GM18508 (cell line): Measurements from ENCODE around the gene FOXO6.

ENCODE experiments used
- ATAC-seq: cut with Tn5 transposase; IDR thresholded peaks from one replicate; pipeline ENCODE4 v1.9.1; 2021; ENCODE audit warnings: moderate number of reproducible peaks; ENCODE audit not compliant: insufficient read depth, unreplicated experiment

Gene FOXO6

DNA sequence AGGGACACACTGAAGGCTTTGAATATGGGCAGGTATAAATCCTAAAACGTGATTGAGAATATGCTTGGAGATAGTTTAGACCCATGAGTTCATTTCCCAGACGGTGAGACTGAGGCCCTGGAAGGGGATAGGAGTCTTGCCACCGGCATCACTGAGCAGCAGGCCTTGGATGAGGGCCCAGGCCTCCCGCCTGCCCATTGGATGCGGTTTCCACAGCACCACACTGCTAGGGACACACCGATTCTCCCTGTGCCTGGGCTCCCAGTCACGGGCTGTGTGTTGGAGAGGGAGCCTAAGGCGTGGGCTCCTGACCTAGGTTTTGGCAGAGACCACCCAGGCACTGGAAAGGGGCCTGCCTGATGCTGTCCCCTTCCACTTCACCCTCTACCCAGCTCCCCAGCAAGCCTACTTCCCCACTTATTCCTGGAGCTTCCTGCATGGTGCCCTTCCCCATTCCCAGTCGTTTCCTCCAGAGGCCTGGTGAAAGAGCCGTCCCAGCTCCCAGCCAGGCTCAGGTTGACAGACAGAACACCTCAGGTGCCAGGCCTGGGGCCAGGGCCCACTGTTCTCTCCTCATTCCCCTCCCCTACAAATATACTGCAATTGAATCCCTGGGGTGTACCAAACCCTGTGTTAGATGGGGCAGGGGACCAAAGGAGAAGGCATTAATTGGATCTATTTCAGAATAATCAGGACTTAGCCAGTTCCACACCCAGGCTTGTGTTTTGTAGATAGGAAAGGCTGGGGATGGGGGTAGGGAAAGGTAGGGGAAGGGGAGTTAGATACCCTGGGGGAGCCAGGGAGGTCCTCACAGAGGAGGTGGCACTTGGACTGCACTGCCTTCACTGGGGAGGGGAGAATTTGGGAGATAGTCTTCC, 3.4 kb downstream of the FOXO6 start:
- ATAC-seq: no peak

GRCh38 chr1:41365320-41365633, 4.0 kb downstream of the FOXO6 start:
- no peak for ATAC-seq

GRCh38 chr1:41365772-41366454, 4.7 kb downstream of the FOXO6 start:
- no peak for ATAC-seq

DNA sequence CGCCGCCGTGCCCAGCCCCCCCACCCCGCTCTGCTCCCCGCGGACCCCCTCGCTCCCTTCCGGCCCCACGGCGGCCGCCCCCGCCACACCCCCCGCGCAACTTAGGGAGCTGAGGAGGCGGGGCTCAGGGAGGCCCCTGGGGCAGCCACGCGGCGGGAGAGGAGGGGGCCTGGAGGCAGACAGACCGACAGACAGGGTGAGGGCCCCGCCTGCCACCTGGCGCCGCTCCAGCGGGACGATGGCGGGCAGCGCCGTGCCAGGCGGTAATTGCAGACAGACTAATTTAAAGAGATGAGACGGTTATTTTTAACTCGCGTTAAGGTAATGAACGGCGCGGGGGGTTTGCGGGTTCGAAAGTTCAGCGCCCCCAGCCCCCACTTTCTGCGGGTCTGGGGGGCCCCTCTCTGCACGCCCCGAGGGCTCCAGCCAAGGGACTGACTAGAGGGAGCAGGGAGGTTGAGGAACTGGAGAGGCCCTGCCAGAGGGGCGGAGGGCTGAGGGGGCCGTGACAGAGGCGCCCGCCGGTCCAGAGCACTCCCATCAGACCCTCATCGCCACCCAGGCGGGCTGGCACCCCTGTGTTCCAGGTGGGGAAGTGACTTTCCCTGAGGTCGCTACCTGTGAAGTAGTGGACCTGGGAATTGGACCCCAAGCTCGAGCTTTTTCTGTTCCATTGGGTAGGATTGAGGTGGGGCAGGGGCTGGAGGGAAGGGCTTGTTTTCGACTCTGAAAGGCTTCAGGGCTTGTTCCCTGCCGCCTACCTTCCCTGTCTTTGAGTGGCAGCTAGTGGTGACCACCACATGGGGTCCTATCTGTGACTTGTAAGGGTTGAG, 5.4 kb downstream of the FOXO6 start:
- no peak for ATAC-seq

DNA sequence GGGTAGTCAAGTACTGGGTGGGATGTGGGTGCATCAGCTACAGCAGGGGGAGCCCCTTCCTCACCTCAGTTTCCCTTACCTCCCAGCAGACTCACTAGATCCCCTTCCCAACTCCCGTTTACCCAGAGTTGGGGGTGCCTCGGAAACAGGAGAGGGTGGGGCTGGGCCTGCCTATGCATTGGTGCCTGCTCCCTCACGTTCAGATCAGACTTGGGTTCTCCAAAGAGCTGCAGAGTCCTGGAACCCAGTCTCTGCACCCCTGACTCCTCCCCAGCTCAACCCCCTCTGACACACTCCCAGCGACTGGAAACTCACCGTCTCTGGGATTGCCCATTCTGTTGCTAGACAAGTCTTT, 6.0 kb downstream of the FOXO6 start:
- ATAC-seq: no peak

GRCh38 chr1:41368366-41368765, 7.1 kb downstream of the FOXO6 start:
- ATAC-seq: no peak

DNA sequence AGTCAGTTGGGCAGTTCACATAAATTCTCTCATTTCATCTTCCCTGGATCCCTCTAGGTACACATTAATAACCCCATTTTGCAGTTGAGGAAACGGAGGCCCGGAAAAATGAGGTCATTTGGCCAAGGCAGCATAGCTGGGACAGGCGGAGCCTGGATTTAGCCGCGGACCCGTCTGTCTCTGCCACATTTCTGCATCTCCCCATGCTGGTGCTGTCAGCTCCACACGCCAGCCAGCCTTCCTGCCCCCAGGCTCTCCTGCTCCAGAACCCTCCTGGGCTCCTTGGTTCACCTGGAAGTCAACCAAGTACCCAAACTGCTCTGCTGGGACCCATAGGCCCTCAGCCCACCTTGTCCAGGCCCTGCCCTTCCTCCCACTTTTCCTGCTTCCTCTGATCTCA, 7.6 kb downstream of the FOXO6 start:
- ATAC-seq: no peak

- ATAC-seq: no peak
These were observed 8.3 kb downstream of the FOXO6 start for GRCh38 chr1:41369531-41369930.

DNA sequence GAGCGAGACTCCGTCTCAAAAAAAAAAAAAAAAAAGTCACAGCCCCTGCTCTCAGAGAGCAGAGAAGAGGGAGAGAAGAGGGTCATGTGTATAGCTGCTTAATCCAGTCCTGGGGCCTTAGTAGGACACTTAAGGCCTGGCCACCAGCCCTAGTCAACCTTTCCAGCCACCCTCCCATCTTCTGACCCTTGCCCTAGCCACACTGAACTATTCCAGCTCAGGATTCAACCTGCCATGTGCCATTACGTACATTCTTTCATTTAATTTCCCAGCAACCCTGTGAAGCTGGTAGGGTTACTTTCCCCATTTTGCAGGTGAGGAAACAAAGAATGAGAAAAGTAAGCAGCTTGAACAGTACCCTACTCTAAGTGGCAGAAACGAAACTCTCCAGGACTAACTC, 9.0 kb downstream of the FOXO6 start:
- ATAC-seq: no peak

- ATAC-seq: no peak
These were observed 9.7 kb downstream of the FOXO6 start for GRCh38 chr1:41370756-41371420.

GRCh38 chr1:41371630-41372599, 10.7 kb downstream of the FOXO6 start:
- no peak for ATAC-seq

- ATAC-seq: no peak
These were observed 11.4 kb downstream of the FOXO6 start for GRCh38 chr1:41372600-41372993.

GRCh38 chr1:41373373-41373772, 12.1 kb downstream of the FOXO6 start:
- ATAC-seq: no peak

GRCh38 chr1:41374711-41375110, 13.5 kb downstream of the FOXO6 start:
- no peak for ATAC-seq

DNA sequence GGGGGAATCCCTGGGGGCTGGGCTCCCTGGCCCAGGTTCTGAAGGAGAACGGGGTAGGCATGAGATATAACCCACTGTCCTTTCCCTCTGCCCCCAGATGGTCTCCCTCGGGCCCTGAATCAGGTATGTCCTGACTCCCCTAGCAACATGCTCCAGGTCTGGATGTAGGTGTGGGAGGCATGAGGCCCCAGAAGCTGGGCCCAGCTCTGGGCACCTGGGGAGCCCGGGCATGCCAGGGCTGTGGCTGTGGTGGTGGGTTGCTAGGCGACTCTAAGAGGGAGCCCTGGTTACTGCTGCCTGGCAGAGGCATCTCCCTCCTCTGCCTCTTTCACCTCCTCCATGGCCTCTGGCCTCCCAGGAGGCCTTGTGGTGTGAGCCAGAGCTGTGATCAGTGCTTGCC, 16.2 kb downstream of the FOXO6 start:
- no peak for ATAC-seq

DNA sequence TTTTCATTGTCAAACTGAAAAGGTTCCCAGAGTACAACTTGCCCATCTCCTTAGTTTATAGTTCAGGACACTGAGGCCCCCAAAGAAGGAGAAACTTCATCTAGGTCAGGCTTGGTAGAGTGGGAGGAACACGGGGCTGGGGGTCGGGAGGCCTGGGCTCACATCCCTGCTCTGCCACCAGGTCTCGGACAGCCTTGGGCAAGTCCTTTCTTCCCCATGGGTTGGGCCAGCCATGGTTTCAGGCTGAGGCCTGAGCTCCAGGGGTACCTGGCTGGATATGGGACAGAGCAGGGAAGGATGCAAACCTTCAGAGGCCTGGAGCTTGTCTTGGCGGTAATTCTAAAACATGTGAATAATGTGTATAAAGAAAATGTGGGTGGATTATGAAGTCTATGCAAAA, 17.0 kb downstream of the FOXO6 start:
- ATAC-seq: no peak

DNA sequence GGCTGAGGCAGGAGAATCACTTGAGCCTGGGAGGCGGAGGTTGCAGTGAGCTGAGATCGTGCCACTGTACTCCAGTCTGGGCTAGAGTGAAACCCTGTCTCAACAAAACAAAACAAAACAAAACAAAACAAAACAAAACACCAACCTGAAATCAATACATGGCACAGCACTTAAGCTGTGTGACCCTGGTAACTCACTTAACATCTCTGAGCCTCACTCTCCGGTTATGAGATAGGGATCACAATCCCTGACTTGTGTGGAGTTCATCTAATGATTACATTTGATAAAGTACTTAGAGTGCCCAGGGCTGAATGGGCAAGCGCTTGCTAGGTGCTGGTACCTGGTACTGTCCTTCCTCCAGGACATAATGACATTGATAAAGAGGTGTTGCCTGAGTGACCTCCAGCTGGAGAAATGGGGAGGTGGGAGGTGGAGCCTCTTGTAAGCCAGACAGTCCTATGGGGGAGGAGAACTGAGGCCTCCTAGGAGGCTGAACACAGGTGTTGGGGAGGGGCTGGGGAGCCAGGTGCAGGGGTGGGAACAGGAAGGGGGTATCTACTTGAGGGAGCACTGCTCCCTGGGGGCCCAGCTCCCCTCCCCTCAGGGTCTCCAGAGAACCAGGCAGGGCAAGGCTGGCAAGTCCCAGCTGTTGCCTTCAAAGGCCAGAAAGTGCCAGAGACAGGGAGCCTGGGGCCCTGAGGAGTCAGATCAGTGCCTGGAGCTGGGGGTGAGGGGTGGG, 17.9 kb downstream of the FOXO6 start:
- ATAC-seq: no peak

- no peak for ATAC-seq
These were observed 18.5 kb downstream of the FOXO6 start for GRCh38 chr1:41379738-41380130.

GRCh38 chr1:41380195-41380594, 19.0 kb downstream of the FOXO6 start:
- ATAC-seq: no peak
